HepG2 (cell line): ENCODE data around the gene ANKRD2. TPM values are rescaled to one million over a fixed set of nuclear protein-coding genes. Genes with fewer than 3 reads are reported as not detected.

ENCODE experiments used
- AKAP8 ChIP-seq: sonication (generic); formaldehyde crosslinking; IDR thresholded peaks from 2 replicates; pipeline ENCODE4 v1.5.1; 2020; ENCODE audit warnings: mild to moderate bottlenecking, missing genetic modification reagents
- ASH2L ChIP-seq: fragments of 300-600, 200-600 bp; sonication (generic); IDR thresholded peaks from 2 replicates; pipeline ENCODE4 v1.7.0; 2017; ENCODE audit warnings: low read depth, mild to moderate bottlenecking, moderate library complexity, mixed read lengths, low read length; ENCODE audit not compliant: insufficient read length
- DDIT3 ChIP-seq: sonication (generic); formaldehyde crosslinking; IDR thresholded peaks from 2 replicates; pipeline ENCODE4 v1.4.0; 2020; ENCODE audit warnings: mild to moderate bottlenecking, missing genetic modification reagents
- MAFK ChIP-seq, 2 experiments: IDR thresholded peaks in 1 of 2; conservative IDR thresholded peaks in 1 of 2; 2 replicates each; pipeline ENCODE4 v1.6.1; 2011; ENCODE audit warnings: improper control_type of control experiment in 2 of 2, low read length in 2 of 2
- PHF5A ChIP-seq: IDR thresholded peaks from one replicate; pipeline ENCODE4 v1.6.1; 2018; ENCODE audit warnings: low read depth, missing genetic modification reagents; ENCODE audit not compliant: unreplicated experiment
- SIX4 ChIP-seq: sonication (generic); formaldehyde crosslinking; IDR thresholded peaks from 2 replicates; pipeline ENCODE4 v1.4.0; 2020; ENCODE audit warnings: missing genetic modification reagents
- SMARCE1 ChIP-seq: fragments of 450-650 bp; IDR thresholded peaks from 2 replicates; pipeline ENCODE4 v1.6.1; 2017; ENCODE audit warnings: borderline replicate concordance
- TFDP1 ChIP-seq: IDR thresholded peaks from 2 replicates; pipeline ENCODE4 v1.6.1; 2016; ENCODE audit warnings: missing compliant biosample characterization, missing genetic modification reagents, borderline replicate concordance
- ZNF207 ChIP-seq: fragments of 450-650 bp; IDR thresholded peaks from 2 replicates; pipeline ENCODE4 v1.6.1; 2016; ENCODE audit warnings: antibody characterized with exemption, borderline replicate concordance
- ZNF232 ChIP-seq: sonication (generic); formaldehyde crosslinking; IDR thresholded peaks from 2 replicates; pipeline ENCODE4 v1.4.0; 2020; ENCODE audit warnings: missing genetic modification reagents, borderline replicate concordance
- ZNF331 ChIP-seq: sonication (generic); formaldehyde crosslinking; IDR thresholded peaks from 2 replicates; pipeline ENCODE4 v1.4.0; 2020; ENCODE audit warnings: missing genetic modification reagents
- ZNF460 ChIP-seq: sonication (generic); formaldehyde crosslinking; IDR thresholded peaks from 2 replicates; pipeline ENCODE4 v1.5.1; 2020; ENCODE audit warnings: missing genetic modification reagents, mild to moderate bottlenecking, borderline replicate concordance
- ZNF512B ChIP-seq: sonication (generic); formaldehyde crosslinking; IDR thresholded peaks from 2 replicates; pipeline ENCODE4 v1.5.1; 2020; ENCODE audit warnings: missing genetic modification reagents, mild to moderate bottlenecking, borderline replicate concordance
- polyA plus RNA-seq, 8 experiments: library from polyadenylated mRNA; depleted of rRNA in 3 of 8; stranded (reverse) in 7 of 8; unstranded in 1 of 8; fragments of >200 nt; fragmentation: Illumina TruSeq in 4 of 8; extraction: Trizol in 4 of 8; gene quantifications; 2 replicates each; pipeline versions ENCODE4 v1.2.1 to v1.2.3, GENCODE V29; 2011 to 2016; ENCODE audit warnings: low read depth in 4 of 8, missing spikeins in 1 of 8, mixed read lengths in 1 of 8; ENCODE audit not compliant: insufficient read depth in 1 of 8
- total RNA-seq, 5 experiments: library from RNA; depleted of rRNA; stranded (reverse); fragments of >200 nt; fragmentation: Illumina TruSeq; extraction: Trizol; gene quantifications; 2 replicates each; pipeline ENCODE4 v1.2.3, GENCODE V29; 2016; ENCODE audit warnings: low read depth in 1 of 5
- TF ChIP-seq, protein P1 (sequence below): conservative IDR thresholded peaks from 2 replicates; pipeline ENCODE4 v1.6.1; 2018; ENCODE audit warnings: missing genetic modification reagents
- TF ChIP-seq, protein P2 (sequence below): sonication (generic); formaldehyde crosslinking; IDR thresholded peaks from 2 replicates; pipeline ENCODE4 v1.5.0; 2020; ENCODE audit warnings: missing genetic modification reagents

The ANKRD2 gene
- total and polyA plus RNA-seq, 2 of the 13 experiments (the other 11 are each of a cell fraction or from before 2014, with no cell fraction given) = not detected

- no peak for TF ChIP-seq ZNF232 (CRISPR knock-in tag)
- no peak for TF ChIP-seq SMARCE1
- TF ChIP-seq SIX4 (CRISPR knock-in tag) = no peak
- TF ChIP-seq, protein P1, sequence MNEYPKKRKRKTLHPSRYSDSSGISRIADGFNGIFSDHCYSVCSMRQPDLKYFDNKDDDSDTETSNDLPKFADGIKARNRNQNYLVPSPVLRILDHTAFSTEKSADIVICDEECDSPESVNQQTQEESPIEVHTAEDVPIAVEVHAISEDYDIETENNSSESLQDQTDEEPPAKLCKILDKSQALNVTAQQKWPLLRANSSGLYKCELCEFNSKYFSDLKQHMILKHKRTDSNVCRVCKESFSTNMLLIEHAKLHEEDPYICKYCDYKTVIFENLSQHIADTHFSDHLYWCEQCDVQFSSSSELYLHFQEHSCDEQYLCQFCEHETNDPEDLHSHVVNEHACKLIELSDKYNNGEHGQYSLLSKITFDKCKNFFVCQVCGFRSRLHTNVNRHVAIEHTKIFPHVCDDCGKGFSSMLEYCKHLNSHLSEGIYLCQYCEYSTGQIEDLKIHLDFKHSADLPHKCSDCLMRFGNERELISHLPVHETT = no peak
- TF ChIP-seq AKAP8 (CRISPR knock-in tag) = no peak
- no peak for TF ChIP-seq MAFK (conservative IDR thresholded peaks at IDR 0.05 in 1 of 2, IDR thresholded peaks at IDR 0.05 in 1 of 2; ENCODE audit: low read length in 2 of 2)
- TF ChIP-seq, protein P2, sequence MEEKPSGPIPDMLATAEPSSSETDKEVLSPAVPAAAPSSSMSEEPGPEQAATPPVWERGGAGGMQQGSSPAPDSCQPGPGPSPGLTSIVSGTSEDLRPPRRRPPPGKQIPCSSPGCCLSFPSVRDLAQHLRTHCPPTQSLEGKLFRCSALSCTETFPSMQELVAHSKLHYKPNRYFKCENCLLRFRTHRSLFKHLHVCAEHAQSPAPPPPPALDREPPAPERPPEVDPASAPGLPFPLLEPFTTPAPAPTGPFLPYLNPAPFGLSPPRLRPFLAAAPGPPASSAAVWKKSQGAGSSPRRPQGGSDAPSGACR (CRISPR knock-in tag) = no peak
- no peak for TF ChIP-seq ASH2L
- TF ChIP-seq ZNF460 (CRISPR knock-in tag) = no peak
- no peak for TF ChIP-seq DDIT3 (CRISPR knock-in tag)
- no peak for TF ChIP-seq ZNF207
- no peak for TF ChIP-seq TFDP1 (CRISPR knock-in tag)
- TF ChIP-seq ZNF512B = no peak
- no peak for TF ChIP-seq ZNF331
- no peak for TF ChIP-seq PHF5A
- TF ChIP-seq, all 625 proteins: peak for 0
Measured at GRCh38 chr10:97618285-97618684, 45.7 kb downstream of the ANKRD2 start (continued).
